GM18517 (cell line): Measurements from ENCODE around the gene CNGB1.
"Not testable (repeated sequence)": the region's sequence is repeated elsewhere in the genome, so short reads cannot be mapped to it uniquely, and the experiment has no call there.

Experiments used
- ATAC-seq: cut with Tn5 transposase; IDR thresholded peaks from one replicate; pipeline ENCODE4 v1.9.1; 2021; ENCODE audit warnings: mild to moderate bottlenecking, moderate library complexity; ENCODE audit not compliant: unreplicated experiment

CNGB1 gene

GRCh38 chr16:57892447-57893096 is 78.4 kb downstream of the CNGB1 start:
- ATAC-seq, result no peak

- ATAC-seq, result no peak
Measured at GRCh38 chr16:57892041-57892440, 78.9 kb downstream of the CNGB1 start.

GRCh38 chr16:57890752-57891111 is 80.2 kb downstream of the CNGB1 start:
- no peak for ATAC-seq

GRCh38 chr16:57889960-57890751 is 80.8 kb downstream of the CNGB1 start:
- ATAC-seq, result no peak

GRCh38 chr16:57889522-57889921 is 81.4 kb downstream of the CNGB1 start:
- no peak for ATAC-seq

- no peak for ATAC-seq
Measured at GRCh38 chr16:57889111-57889510, 81.8 kb downstream of the CNGB1 start.

GRCh38 chr16:57888128-57888527 is 82.8 kb downstream of the CNGB1 start:
- no peak for ATAC-seq

GRCh38 chr16:57887711-57888110 is 83.2 kb downstream of the CNGB1 start:
- ATAC-seq, result no peak

- no peak for ATAC-seq
Measured at GRCh38 chr16:57886427-57886826, 84.5 kb downstream of the CNGB1 start.

- ATAC-seq, result no peak
Measured at GRCh38 chr16:57884655-57885133, 86.2 kb downstream of the CNGB1 start.

GRCh38 chr16:57883953-57884654 is 86.8 kb downstream of the CNGB1 start:
- ATAC-seq, result no peak

- no peak for ATAC-seq
Measured at GRCh38 chr16:57883480-57883879, 87.4 kb downstream of the CNGB1 start.

- no peak for ATAC-seq
Measured at GRCh38 chr16:57882792-57883191, 88.1 kb downstream of the CNGB1 start.

GRCh38 chr16:57882206-57882605 is 88.7 kb downstream of the CNGB1 start:
- no peak for ATAC-seq

- no peak for ATAC-seq
Measured at GRCh38 chr16:57878586-57878985, 92.3 kb downstream of the CNGB1 start.

- ATAC-seq, result no peak
Measured at GRCh38 chr16:57876210-57876609, 94.7 kb downstream of the CNGB1 start.

- ATAC-seq, result no peak
Measured at GRCh38 chr16:57875347-57875746, 95.6 kb downstream of the CNGB1 start.

GRCh38 chr16:57873218-57873617 is 97.7 kb downstream of the CNGB1 start:
- no peak for ATAC-seq

GRCh38 chr16:57872764-57873163 is 98.2 kb downstream of the CNGB1 start:
- ATAC-seq, result not testable (repeated sequence)

GRCh38 chr16:57871456-57871855 is 99.5 kb downstream of the CNGB1 start:
- ATAC-seq, result no peak

GRCh38 chr16:57870753-57871454 is 100.0 kb downstream of the CNGB1 start:
- ATAC-seq, result no peak
